BE2C (cell line): Measurements from ENCODE around the gene HMGN4.
A peak's percentile ranks its signal among the peaks of the same experiment; 100 is the strongest.

Experiments used
- DNase-seq: peaks from one replicate; pipeline ENCODE4 v3.0.0-alpha.2; 2020
- H3K27me3 ChIP-seq: fragments of 250-450 bp; sonication (Bioruptor Pico); 2 replicates; pipeline ENCODE4 v1.5.1; 2020; ENCODE audit warnings: mild to moderate bottlenecking
- H3K36me3 ChIP-seq: fragments of 250-450 bp; sonication (Bioruptor Pico); 2 replicates; pipeline ENCODE4 v1.5.1; 2020; ENCODE audit warnings: mild to moderate bottlenecking
- H3K4me1 ChIP-seq: fragments of 250-450 bp; sonication (Bioruptor Pico); 2 replicates; pipeline ENCODE4 v1.5.1; 2020
- H3K4me3 ChIP-seq: 2 replicates; pipeline ENCODE4 v1.5.1; 2011; ENCODE audit warnings: low read depth, low read length
- H3K9me3 ChIP-seq: fragments of 250-450 bp; sonication (Bioruptor Pico); 2 replicates; pipeline ENCODE4 v1.5.1; 2020
- CTCF ChIP-seq: IDR thresholded peaks from 2 replicates; pipeline ENCODE4 v1.5.1; 2012; ENCODE audit warnings: mild to moderate bottlenecking, low read depth, low read length

The HMGN4 gene

GRCh38 chr6:26495281-26495680 lies 42.9 kb upstream of the HMGN4 start:
- DNase-seq, result no peak
- TF ChIP-seq CTCF, result no peak
- Histone ChIP-seq H3K4me3 (no peak overlapping the region), H3K9me3 (no peaks in the 10 kb centered on the region), H3K36me3 (no peaks in the 10 kb centered on the region), H3K27me3 (no peaks in the 10 kb centered on the region), H3K4me1 (no peaks in the 10 kb centered on the region)

- no peak for DNase-seq
- Histone ChIP-seq H3K9me3 (no peaks in the 10 kb centered on the region), H3K36me3 (no peaks in the 10 kb centered on the region), H3K4me3 (no peak overlapping the region), H3K4me1 (peaks cover 4% of the 10 kb centered on the region; the same call in 1 of the 2 replicates), H3K27me3 (peaks cover 19% of the 10 kb centered on the region)
- no peak for TF ChIP-seq CTCF
Measured at GRCh38 chr6:26497610-26498009, 40.6 kb upstream of the HMGN4 start.

DNA sequence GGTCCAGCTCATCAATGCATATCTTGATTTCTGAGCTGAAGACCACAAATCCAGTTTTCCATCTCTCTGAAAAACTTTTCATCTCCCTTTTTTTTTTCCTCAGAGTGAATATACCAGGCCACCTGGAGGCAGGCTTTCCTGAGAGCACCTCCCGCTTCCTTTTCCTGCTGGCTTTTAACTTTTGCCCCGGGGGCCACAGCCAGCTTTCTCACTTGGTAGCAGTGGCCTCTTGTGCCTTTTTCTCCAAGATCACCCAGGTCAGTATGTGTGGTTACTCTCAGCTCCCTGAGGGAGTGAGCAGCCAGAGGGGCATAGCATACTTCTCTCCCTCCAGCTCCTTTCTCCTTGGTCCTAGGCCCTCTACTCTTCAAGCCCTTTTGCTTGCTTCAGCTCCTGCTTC lies 38.1 kb upstream of the HMGN4 start, which contains the start of gene BTN1A1:
Gene BTN1A1 (plus strand): TSS at position 202 of the 400 bp plus-strand sequence. CDS start 984 bp downstream, outside the sequence.
- Histone ChIP-seq H3K27me3 (peaks cover 23% of the 10 kb centered on the region), H3K36me3 (no peaks in the 10 kb centered on the region), H3K4me1 (peaks cover 4% of the 10 kb centered on the region; the same call in 1 of the 2 replicates), H3K4me3 (no peak within 1 kb of the TSS), H3K9me3 (no peaks in the 10 kb centered on the region)
- DNase-seq, result no peak
- TF ChIP-seq CTCF, result no peak

DNA sequence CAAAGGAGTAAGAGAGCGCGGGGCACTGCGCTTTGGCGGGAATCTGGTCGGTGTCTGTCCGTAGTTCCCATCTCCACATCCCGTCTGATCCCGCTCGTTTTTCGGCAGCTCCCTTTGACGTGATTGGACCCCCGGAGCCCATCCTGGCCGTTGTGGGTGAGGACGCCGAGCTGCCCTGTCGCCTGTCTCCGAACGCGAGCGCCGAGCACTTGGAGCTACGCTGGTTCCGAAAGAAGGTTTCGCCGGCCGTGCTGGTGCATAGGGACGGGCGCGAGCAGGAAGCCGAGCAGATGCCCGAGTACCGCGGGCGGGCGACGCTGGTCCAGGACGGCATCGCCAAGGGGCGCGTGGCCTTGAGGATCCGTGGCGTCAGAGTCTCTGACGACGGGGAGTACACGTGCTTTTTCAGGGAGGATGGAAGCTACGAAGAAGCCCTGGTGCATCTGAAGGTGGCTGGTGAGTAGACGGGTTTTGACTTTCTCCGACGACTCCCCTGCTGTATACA lies 36.6 kb upstream of the HMGN4 start:
- TF ChIP-seq CTCF, result no peak
- peaks cover 4% of the 10 kb centered on the region; the same call in 1 of the 2 replicates for H3K4me1 ChIP-seq
- peak overlapping the region; percentile 43 for H3K4me3 ChIP-seq
- no peaks in the 10 kb centered on the region for H3K36me3 ChIP-seq
- peak; percentile 43 for DNase-seq
- H3K27me3 ChIP-seq, result peaks cover 23% of the 10 kb centered on the region
- no peaks in the 10 kb centered on the region for H3K9me3 ChIP-seq

DNA sequence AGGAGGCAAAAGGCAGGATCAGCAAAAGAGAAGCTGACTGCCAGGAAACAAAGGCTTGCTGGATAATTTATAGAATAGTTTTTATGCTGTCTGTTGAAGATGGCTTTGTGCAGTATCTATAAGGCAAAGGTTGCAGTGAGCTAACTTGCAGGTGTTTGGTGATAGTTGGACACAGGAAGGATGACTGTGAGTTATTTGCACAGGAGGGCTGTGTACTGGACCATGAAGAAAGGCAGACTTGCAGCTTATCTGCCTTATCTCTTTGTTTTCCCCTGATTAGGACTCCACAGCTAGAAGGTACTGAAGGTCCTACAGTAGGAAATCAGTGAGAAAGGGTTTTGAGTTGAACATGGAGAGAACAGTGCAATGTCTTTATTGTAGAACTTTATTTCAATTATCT lies 36.0 kb upstream of the HMGN4 start:
- Histone ChIP-seq H3K36me3 (no peaks in the 10 kb centered on the region), H3K4me1 (peaks cover 4% of the 10 kb centered on the region; the same call in 1 of the 2 replicates), H3K4me3 (peak overlapping the region; percentile 43), H3K27me3 (peaks cover 23% of the 10 kb centered on the region), H3K9me3 (no peaks in the 10 kb centered on the region)
- TF ChIP-seq CTCF, result no peak
- no peak for DNase-seq

- H3K27me3 ChIP-seq, result peaks cover 23% of the 10 kb centered on the region
- no peak for TF ChIP-seq CTCF
Measured at GRCh38 chr6:26502626-26503025, 35.5 kb upstream of the HMGN4 start.

More at GRCh38 chr6:26502626-26503025, 35.5 kb upstream of the HMGN4 start:
- Histone ChIP-seq H3K4me3 (no peak overlapping the region), H3K9me3 (no peaks in the 10 kb centered on the region), H3K4me1 (peaks cover 4% of the 10 kb centered on the region; the same call in 1 of the 2 replicates), H3K36me3 (no peaks in the 10 kb centered on the region)
- no peak for DNase-seq
